Measurements from ENCODE around the gene FOSB.

DNA sequence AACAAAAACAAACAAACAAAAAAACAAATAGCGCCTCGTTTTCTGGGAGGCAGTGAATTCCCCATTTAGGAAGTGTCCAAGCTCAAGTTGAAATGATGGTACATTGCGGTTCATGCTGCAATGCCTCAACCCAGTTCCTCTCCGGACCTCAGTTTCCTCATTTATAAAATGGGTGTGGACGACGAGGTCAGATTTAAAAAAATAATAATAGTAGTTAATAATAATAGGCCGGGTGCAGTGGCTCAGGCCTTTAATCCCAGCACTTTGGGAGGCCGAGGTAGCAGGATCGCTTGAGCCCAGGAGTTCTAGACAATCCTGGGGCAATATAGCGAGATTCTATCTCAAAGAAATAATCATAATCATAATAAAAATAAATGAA lies 28.6 kb upstream of the FOSB start:
- TF ChIP-seq, protein P1, sequence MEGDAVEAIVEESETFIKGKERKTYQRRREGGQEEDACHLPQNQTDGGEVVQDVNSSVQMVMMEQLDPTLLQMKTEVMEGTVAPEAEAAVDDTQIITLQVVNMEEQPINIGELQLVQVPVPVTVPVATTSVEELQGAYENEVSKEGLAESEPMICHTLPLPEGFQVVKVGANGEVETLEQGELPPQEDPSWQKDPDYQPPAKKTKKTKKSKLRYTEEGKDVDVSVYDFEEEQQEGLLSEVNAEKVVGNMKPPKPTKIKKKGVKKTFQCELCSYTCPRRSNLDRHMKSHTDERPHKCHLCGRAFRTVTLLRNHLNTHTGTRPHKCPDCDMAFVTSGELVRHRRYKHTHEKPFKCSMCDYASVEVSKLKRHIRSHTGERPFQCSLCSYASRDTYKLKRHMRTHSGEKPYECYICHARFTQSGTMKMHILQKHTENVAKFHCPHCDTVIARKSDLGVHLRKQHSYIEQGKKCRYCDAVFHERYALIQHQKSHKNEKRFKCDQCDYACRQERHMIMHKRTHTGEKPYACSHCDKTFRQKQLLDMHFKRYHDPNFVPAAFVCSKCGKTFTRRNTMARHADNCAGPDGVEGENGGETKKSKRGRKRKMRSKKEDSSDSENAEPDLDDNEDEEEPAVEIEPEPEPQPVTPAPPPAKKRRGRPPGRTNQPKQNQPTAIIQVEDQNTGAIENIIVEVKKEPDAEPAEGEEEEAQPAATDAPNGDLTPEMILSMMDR (IDR thresholded peaks at IDR 0.05; ENCODE audit: extremely low read depth in 1 of 2, insufficient read depth in 1 of 2, low read depth in 1 of 2, low read length in 2 of 2) = no peak
- TF ChIP-seq POLR2A (IDR thresholded peaks at IDR 0.05; ENCODE audit: low read depth, low read length) (no peak), EZH2 (IDR thresholded peaks at IDR 0.05; ENCODE audit: borderline replicate concordance, low read depth, low read length, severe bottlenecking) (no peak), JUN (IDR thresholded peaks at IDR 0.05; ENCODE audit: borderline replicate concordance, insufficient read depth, insufficient read length, low read depth) (no peak)
- TF ChIP-seq, protein P2, sequence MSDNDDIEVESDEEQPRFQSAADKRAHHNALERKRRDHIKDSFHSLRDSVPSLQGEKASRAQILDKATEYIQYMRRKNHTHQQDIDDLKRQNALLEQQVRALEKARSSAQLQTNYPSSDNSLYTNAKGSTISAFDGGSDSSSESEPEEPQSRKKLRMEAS (IDR thresholded peaks at IDR 0.05; ENCODE audit: insufficient read depth, insufficient read length) = no peak

Data from endothelial cell of umbilical vein (primary cell).